Activated CD8-positive, alpha-beta T cell treated with anti-CD3 and anti-CD28 coated beads for 36 hours (primary cell): Measurements from ENCODE around the gene MCU. TPM values are rescaled to one million over a fixed set of nuclear protein-coding genes. Genes with fewer than 3 reads are reported as not detected.
"Not testable (repeated sequence)": the region's sequence is repeated elsewhere in the genome, so short reads cannot be mapped to it uniquely, and the experiment has no call there.

Experiments
- ATAC-seq: fragments of 200-7000 bp; cut with Tn5 transposase; one replicate; pipeline ENCODE4 v1.10.0; 2021; ENCODE audit warnings: mild to moderate bottlenecking, moderate library complexity
- CTCF ChIA-PET: fragments of 350-600 bp; sonication (Branson Sonifier 250); formaldehyde crosslinking; loops from one replicate; lab custom pipeline; 2021; ENCODE audit warnings: antibody characterized with exemption; lab: Charles Lee
- POLR2A ChIA-PET: fragments of 350-600 bp; sonication (Branson Sonifier 250); formaldehyde crosslinking; loops from one replicate; lab custom pipeline; 2021; ENCODE audit warnings: antibody characterized with exemption; lab: Charles Lee
- DNase-seq: peaks from one replicate; pipeline ENCODE4 v3.0.0-alpha.2; 2020
- H3K27ac Mint-ChIP-seq: one replicate; pipeline ENCODE4 v1.8.0; 2021; ENCODE audit warnings: mild to moderate bottlenecking, mixed read lengths
- H3K27me3 Mint-ChIP-seq: one replicate; pipeline ENCODE4 v1.8.0; 2021; ENCODE audit warnings: mixed read lengths
- H3K36me3 Mint-ChIP-seq: one replicate; pipeline ENCODE4 v1.8.0; 2021; ENCODE audit warnings: low read depth, mixed read lengths
- H3K4me1 Mint-ChIP-seq: one replicate; pipeline ENCODE4 v1.8.0; 2021; ENCODE audit warnings: low read depth, mixed read lengths
- H3K4me3 Mint-ChIP-seq: one replicate; pipeline ENCODE4 v1.8.0; 2021; ENCODE audit warnings: mild to moderate bottlenecking, moderate library complexity, mixed read lengths
- H3K9me3 Mint-ChIP-seq: one replicate; pipeline ENCODE4 v1.8.0; 2021; ENCODE audit warnings: mixed read lengths
- CTCF ChIP-seq: fragments of 200-600 bp; IDR thresholded peaks from one replicate; pipeline ENCODE4 v1.8.0; 2022; ENCODE audit warnings: antibody characterized with exemption, mild to moderate bottlenecking
- intact Hi-C: fragments of 100-400 bp; cut with micrococcal nuclease; formaldehyde crosslinking; loops from one replicate; pipeline ENCODE4 v1.10.0; 2022
- total RNA-seq, 2 experiments: library from RNA; stranded (reverse); gene quantifications; one replicate each; pipeline ENCODE4 v1.2.3, GENCODE V29; 2021

The MCU gene
- total RNA-seq, 2 experiments from 2014 or later = 17.1 to 18.3 TPM

- Mint-ChIP-seq H3K9me3 (no peaks in the 10 kb centered on the region), H3K36me3 (no peaks in the 10 kb centered on the region), H3K27me3 (no peaks in the 10 kb centered on the region), H3K4me3 (no peak overlapping the region), H3K4me1 (no peaks in the 10 kb centered on the region), H3K27ac (no peak overlapping the region)
- no peak for DNase-seq
- intact Hi-C loops = no loop called here
- ChIA-PET CTCF (no interaction called here), POLR2A (no interaction called here)
- no peak for TF ChIP-seq CTCF
- ATAC-seq = no peak
Observed at GRCh38 chr10:72906446-72906845, 214.5 kb downstream of the MCU start.

DNA sequence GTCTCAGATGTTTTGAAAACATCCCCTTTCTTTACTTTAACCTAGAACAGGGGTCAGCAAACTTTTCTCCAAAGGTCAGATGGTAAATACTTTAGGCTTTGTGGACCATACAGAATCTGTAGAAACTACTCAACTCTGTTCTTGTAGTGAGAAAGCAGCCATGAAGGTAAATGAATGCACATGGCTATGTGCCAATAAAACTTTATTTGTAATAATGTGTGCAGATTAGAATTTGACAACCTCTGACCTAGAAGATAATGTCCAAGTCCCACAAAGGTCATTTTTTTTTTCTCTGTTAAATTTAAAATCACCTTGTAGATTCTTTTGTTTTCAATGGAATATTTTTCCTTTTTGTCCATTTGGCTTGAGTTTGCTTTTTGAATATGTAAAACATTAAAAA lies 218.8 kb downstream of the MCU start:
- TF ChIP-seq CTCF = no peak
- no peaks in the 10 kb centered on the region for H3K4me1 Mint-ChIP-seq

DNA sequence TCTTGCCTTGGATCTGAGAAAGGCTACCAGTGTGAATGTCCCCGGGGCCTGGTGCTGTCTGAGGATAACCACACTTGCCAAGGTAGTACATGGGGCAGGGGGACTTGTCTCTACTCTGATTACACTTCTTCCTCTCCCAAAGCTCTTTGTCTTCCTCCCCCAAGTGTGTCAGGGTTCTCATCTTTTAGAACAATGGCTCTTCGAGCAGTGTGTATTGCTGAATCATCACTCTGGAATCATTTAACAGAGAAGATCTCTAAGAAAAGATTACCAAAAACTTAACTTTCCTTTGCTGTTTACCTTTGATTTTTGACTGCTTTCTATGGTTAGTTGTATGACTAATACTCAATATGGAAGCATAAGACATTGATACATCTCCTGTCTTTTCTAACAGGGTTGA lies 219.8 kb downstream of the MCU start:
- Mint-ChIP-seq H3K9me3 (no peaks in the 10 kb centered on the region), H3K4me1 (no peaks in the 10 kb centered on the region), H3K4me3 (no peak overlapping the region), H3K36me3 (no peaks in the 10 kb centered on the region), H3K27ac (no peak overlapping the region), H3K27me3 (no peaks in the 10 kb centered on the region)
- DNase-seq (no peak), ATAC-seq (no peak)
- ChIA-PET CTCF (no interaction called here), POLR2A (no interaction called here)
- intact Hi-C loops = no loop called here
- no peak for TF ChIP-seq CTCF

More for the DNA sequence above, 218.8 kb downstream of the MCU start:
- DNase-seq (no peak), ATAC-seq (no peak)
- no peaks in the 10 kb centered on the region for H3K36me3 Mint-ChIP-seq
- POLR2A ChIA-PET = interaction anchor here (0.7 kb wide), 1 partner anchor 227 kb away, joined by 4 read pairs; no protein-coding TSS in a partner anchor
- intact Hi-C loops = no loop called here
- no peak overlapping the region for H3K27ac Mint-ChIP-seq
- H3K27me3 Mint-ChIP-seq = no peaks in the 10 kb centered on the region
- no peaks in the 10 kb centered on the region for H3K9me3 Mint-ChIP-seq
- no peak overlapping the region for H3K4me3 Mint-ChIP-seq
- CTCF ChIA-PET = interaction anchor here (1.0 kb wide), 1 partner anchor 173 kb away, joined by 3 read pairs; no protein-coding TSS in a partner anchor

DNA sequence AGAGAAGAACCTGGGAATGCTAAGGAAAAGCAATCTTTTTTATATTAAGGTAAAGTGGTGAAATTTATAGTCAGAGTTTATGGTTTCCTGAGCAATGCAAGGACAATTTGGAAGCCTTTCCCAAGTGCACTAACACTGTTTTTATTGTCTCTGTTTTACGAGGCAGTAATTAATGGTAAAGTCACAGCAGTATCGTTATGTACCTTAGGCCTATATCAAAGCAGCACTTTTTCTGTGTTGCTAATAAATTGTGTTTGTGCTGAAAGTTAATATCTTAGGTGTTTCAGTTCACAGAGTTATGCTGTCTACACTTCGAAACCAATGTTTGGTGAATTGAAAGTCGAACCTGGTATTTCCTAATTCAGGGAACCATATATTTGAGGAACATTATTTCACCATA lies 220.8 kb downstream of the MCU start:
- ChIA-PET POLR2A (no interaction called here), CTCF (no interaction called here)
- TF ChIP-seq CTCF = no peak
- H3K27me3 Mint-ChIP-seq = no peaks in the 10 kb centered on the region
- no peaks in the 10 kb centered on the region for H3K4me1 Mint-ChIP-seq
- H3K9me3 Mint-ChIP-seq = no peaks in the 10 kb centered on the region
- ATAC-seq (no peak), DNase-seq (no peak)
- intact Hi-C loops = no loop called here
- no peaks in the 10 kb centered on the region for H3K36me3 Mint-ChIP-seq
- H3K4me3 Mint-ChIP-seq = no peak overlapping the region
- H3K27ac Mint-ChIP-seq = no peak overlapping the region

DNA sequence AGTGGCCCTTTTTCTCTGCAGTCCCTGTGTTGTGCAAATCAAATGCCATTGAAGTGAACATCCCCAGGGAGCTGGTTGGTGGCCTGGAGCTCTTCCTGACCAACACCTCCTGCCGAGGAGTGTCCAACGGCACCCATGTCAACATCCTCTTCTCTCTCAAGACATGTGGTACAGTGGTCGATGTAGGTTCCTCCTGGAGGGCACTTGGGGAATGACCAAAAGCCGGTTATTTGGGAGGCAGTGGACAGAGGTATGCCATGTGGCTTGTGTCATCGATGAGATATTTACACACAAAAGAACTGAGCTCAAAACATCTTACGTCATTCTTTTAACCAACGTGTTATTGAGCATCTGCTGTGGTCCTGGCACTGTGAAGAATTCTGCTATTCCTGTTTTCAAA lies 221.3 kb downstream of the MCU start:
- DNase-seq (no peak), ATAC-seq (no peak)
- intact Hi-C loops = no loop called here
- Mint-ChIP-seq H3K9me3 (no peaks in the 10 kb centered on the region), H3K4me3 (no peak overlapping the region), H3K36me3 (no peaks in the 10 kb centered on the region), H3K27me3 (no peaks in the 10 kb centered on the region), H3K4me1 (no peaks in the 10 kb centered on the region), H3K27ac (no peak overlapping the region)
- POLR2A ChIA-PET = interaction anchor here (0.6 kb wide), 1 partner anchor 181 kb away, joined by 3 read pairs; no protein-coding TSS in a partner anchor
- no peak for TF ChIP-seq CTCF
- CTCF ChIA-PET = no interaction called here

DNA sequence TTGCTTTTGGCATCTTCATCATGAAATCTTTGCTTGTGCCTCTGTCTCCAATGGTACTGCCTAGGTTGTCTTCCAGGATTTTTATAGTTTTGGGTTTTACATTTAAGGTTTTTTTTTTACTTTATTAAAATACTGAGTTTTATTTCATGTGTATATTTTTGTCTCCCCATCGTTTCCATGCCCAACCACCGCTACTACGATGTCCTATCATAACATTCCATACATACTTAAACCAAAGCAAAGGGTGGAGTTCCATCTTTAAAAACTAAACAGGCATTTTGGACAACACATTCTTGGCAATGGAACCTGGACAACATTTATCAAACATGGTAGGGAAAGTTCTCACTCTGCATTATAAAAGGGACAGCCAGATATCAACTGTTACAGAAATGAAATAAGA lies 225.3 kb downstream of the MCU start:
- H3K9me3 Mint-ChIP-seq = peaks cover 12% of the 10 kb centered on the region
- CTCF ChIA-PET = interaction anchor here (0.6 kb wide), 1 partner anchor 23 kb away, joined by 4 read pairs; no protein-coding TSS in a partner anchor
- H3K27me3 Mint-ChIP-seq, H3K36me3 Mint-ChIP-seq, H3K4me1 Mint-ChIP-seq, H3K4me3 Mint-ChIP-seq, DNase-seq, POLR2A ChIA-PET, H3K27ac Mint-ChIP-seq, intact Hi-C loops, ATAC-seq: not testable (repeated sequence)

GRCh38 chr10:72917803-72918332 lies 225.9 kb downstream of the MCU start:
- ATAC-seq, POLR2A ChIA-PET, H3K4me1 Mint-ChIP-seq, H3K36me3 Mint-ChIP-seq, H3K27ac Mint-ChIP-seq, H3K4me3 Mint-ChIP-seq, DNase-seq, intact Hi-C loops, CTCF ChIA-PET: not testable (repeated sequence)
- H3K9me3 Mint-ChIP-seq = peaks cover 15% of the 10 kb centered on the region
- peaks cover 11% of the 10 kb centered on the region for H3K27me3 Mint-ChIP-seq
